Motor neuron (in vitro differentiated cells): ENCODE results near the gene PNLIPRP3. TPM values are rescaled to one million over a fixed set of nuclear protein-coding genes. Genes with fewer than 3 reads are reported as not detected.
A peak's percentile ranks its signal among the peaks of the same experiment; 100 is the strongest.
"Not testable (repeated sequence)": the region's sequence is repeated elsewhere in the genome, so short reads cannot be mapped to it uniquely, and the experiment has no call there.

ENCODE experiments used
- ATAC-seq, 8 experiments: fragments of 200-7000 bp; cut with Tn5 transposase; replicated peaks in 6 of 8; 2 replicates each; pipeline ENCODE4 v1.8.0; 2021; ENCODE audit warnings: mild to moderate bottlenecking in 8 of 8, moderate library complexity in 8 of 8
- H3K27ac ChIP-seq, 2 donors: fragments of 250-450 bp; sonication (Bioruptor Pico); 2 replicates each; pipeline ENCODE4 v1.9.0; 2021; ENCODE audit warnings: antibody characterized with exemption in 2 of 2, mild to moderate bottlenecking in 2 of 2, moderate library complexity in 1 of 2
- H3K4me1 ChIP-seq, 2 donors: fragments of 250-450 bp; sonication (Bioruptor Pico); replicated peaks in 1 of 2; 2 replicates each; pipeline ENCODE4 v1.6.1; 2021; ENCODE audit warnings: antibody characterized with exemption in 2 of 2, mild to moderate bottlenecking in 2 of 2, moderate library complexity in 1 of 2
- H3K4me3 ChIP-seq, 5 donors: fragments of 250-450 bp; sonication (Bioruptor Pico); 2 replicates each; pipeline ENCODE4 v1.9.0; 2021; ENCODE audit warnings: antibody characterized with exemption in 5 of 5, mild to moderate bottlenecking in 5 of 5, moderate library complexity in 4 of 5
- WGBS, 10 experiments: fragments of 450-650 bp; shearing (Covaris generic); methylation state at CpG; one replicate each; pipeline ENCODE4 v1.0.0; 2022; 5-methylcytosine and 5-hydroxymethylcytosine counted together
- in situ Hi-C, 9 experiments: fragments of 400-800 bp; cut with MboI; loops; one replicate each; pipeline ENCODE4 v1.15.0; 2021; ENCODE audit warnings: low sequenced_read_pairs in 9 of 9, low pct_unique_long_range_greater_than_20kb in 2 of 9; ENCODE audit not compliant: unreplicated experiment in 9 of 9
- total RNA-seq, 8 experiments: library from RNA; unstranded; fragments of 300-600 nt; gene quantifications; 2 replicates each; pipeline versions ENCODE4 v1.2.3 to v1.2.4, GENCODE V29; 2022

PNLIPRP3 gene
- total RNA-seq, result under 1 TPM in 2 of 8 experiments, not detected in 6; 0.31 to 0.57 TPM

GRCh38 chr10:116427671-116428070 is at the start of gene PNLIPRP3:
Gene PNLIPRP3 (plus strand): TSS chr10:116427847. CDS start chr10:116428013, 166 bp downstream.
- in situ Hi-C loops, result no loop called here

GRCh38 chr10:116382290-116382689 is 45.4 kb upstream of the PNLIPRP3 start:
- Histone ChIP-seq H3K4me1 (peaks cover 0 to 23% of the 10 kb centered on the region in 2 donors), H3K4me3 (no peak overlapping the region), H3K27ac (no peak overlapping the region)
- ATAC-seq, result no peak
- 60 to 96% (median 87%) methylated on average over 2 to 5 of the region's 5 CpGs; no CpG with 5 or more reads in 1 of the 10 experiments for WGBS, 10 experiments
- in situ Hi-C loops, result no loop called here

More at GRCh38 chr10:116427671-116428070, at the start of gene PNLIPRP3:
- no peaks in the 10 kb centered on the region for H3K4me1 ChIP-seq
- no peak within 1 kb of the TSS for H3K4me3 ChIP-seq
- H3K27ac ChIP-seq, result no peak within 1 kb of the TSS
- WGBS, 10 experiments, result 7 to 100% (median 83%) methylated on average over 1 to 2 of the region's 2 CpGs; no CpG with 5 or more reads in 1 of the 10 experiments
- no peak for ATAC-seq

DNA sequence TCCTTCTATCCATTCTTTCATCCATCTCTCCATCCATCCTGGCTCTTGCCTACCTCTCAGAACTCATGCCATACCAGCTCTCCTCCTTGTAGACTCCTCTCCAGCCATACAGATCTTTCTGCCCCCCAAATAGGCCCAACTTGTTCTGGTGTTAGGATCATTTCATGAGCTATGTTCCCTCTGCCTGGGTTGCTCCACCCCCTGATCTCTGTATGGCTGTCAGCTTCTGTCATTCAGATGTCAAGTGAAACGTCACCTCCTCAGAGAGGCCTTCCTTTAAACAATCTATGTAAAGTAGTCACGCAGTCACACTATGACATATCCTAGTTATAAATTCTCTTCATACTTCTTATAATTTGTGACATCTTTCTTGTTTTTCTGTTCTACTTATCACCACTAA is 42.3 kb upstream of the PNLIPRP3 start:
- WGBS, 10 experiments, result 50 to 100% (median 90%) methylated on average over 1 to 2 of the region's 2 CpGs; no CpG with 5 or more reads in 2 of the 10 experiments
- no peak for ATAC-seq
- Histone ChIP-seq H3K4me3 (no peak overlapping the region), H3K27ac (no peak overlapping the region), H3K4me1 (peaks cover 0 to 23% of the 10 kb centered on the region in 2 donors)
- in situ Hi-C loops, result no loop called here

DNA sequence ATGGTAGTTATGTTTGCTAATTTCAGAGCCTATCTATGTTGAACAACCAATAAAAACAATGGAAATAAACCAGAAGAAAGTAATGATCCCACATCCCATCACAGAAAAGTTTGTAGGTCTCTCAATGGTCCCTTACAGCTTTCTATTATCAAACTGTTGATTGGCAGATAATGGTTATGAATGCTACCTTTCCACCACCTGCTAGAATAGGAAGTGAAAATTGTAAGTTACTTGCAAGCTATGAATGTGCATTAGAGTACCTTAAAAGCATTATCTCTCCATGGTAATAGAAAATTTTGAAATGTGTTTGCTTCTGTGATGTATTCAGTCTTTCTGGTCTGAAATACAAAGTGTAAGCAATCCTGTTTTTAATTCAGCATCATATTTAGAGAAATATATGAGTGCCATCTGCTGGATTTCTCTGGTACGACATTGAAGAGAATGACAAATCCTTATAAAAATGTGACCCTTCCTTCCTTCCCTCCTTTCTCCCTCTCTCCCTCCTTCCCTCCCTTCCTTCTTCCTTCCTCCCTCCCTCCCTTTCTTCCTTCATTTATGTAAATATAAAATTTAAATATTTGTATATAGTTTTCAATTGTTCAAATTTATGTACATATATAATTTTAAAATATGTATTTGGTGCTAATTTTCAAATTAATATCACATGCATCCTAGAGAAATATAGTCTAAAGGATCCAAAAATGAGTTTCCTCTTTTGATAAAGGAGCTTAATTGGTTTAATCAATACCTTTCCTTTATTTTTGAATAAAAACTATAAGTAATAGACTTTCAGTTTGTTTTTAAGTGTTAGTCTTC is 41.4 kb upstream of the PNLIPRP3 start:
- peaks cover 0 to 23% of the 10 kb centered on the region in 2 donors for H3K4me1 ChIP-seq
- in situ Hi-C loops, result no loop called here
- H3K27ac ChIP-seq, result no peak overlapping the region
- WGBS, 10 experiments, result 0% methylated on average over 1 of the region's 1 CpG; no CpG with 5 or more reads in 4 of the 10 experiments
- peak in 1 of 8 experiments; percentile 30 for ATAC-seq
- H3K4me3 ChIP-seq, result no peak overlapping the region

GRCh38 chr10:116393246-116393831 is 34.3 kb upstream of the PNLIPRP3 start:
- H3K4me3 ChIP-seq, H3K27ac ChIP-seq, in situ Hi-C loops, ATAC-seq, H3K4me1 ChIP-seq: not testable (repeated sequence)
- WGBS, 10 experiments, result 93 to 100% (median 97%) methylated on average over 3 to 5 of the region's 43 CpGs; no CpG with 5 or more reads in 6 of the 10 experiments

- in situ Hi-C loops, result no loop called here
- no peak overlapping the region for H3K27ac ChIP-seq
Measured at GRCh38 chr10:116395223-116395985, 32.2 kb upstream of the PNLIPRP3 start.

DNA sequence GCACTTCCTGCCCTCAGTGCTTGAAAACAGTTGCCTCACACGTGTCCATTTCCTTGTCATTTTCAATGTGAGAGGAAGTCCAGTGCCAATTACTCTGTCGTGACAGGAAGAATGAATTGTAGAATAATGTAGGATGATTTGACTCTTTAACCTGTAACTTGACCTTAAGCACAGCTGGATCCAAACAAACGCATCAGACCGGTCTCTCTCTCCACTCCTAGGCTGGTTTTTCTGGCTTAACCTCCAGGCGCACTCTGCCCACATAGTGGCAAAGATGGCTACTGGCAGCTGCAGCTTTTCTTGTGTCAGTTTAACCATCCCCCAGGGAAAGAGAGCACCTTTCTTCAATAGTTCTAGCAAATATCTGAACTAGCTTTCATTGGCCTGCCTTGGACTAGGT is 29.4 kb upstream of the PNLIPRP3 start:
- no peak for ATAC-seq
- no peak overlapping the region for H3K27ac ChIP-seq
- H3K4me1 ChIP-seq, result no peaks in the 10 kb centered on the region
- in situ Hi-C loops, result no loop called here
- WGBS, 10 experiments, result 0 to 80% (median 56%) methylated on average over 1 to 4 of the region's 5 CpGs; no CpG with 5 or more reads in 1 of the 10 experiments
- no peak overlapping the region for H3K4me3 ChIP-seq

More at GRCh38 chr10:116395223-116395985, 32.2 kb upstream of the PNLIPRP3 start:
- 4 to 100% (median 76%) methylated on average over 1 to 10 of the region's 13 CpGs; no CpG with 5 or more reads in 1 of the 10 experiments for WGBS, 10 experiments
- ATAC-seq, result no peak
- Histone ChIP-seq H3K4me1 (no peaks in the 10 kb centered on the region), H3K4me3 (no peak overlapping the region)

- ATAC-seq, result no peak
- in situ Hi-C loops, result no loop called here
- 14 to 100% (median 90%) methylated on average over 1 to 3 of the region's 3 CpGs; no CpG with 5 or more reads in 1 of the 10 experiments for WGBS, 10 experiments
Measured at GRCh38 chr10:116402858-116403257, 24.8 kb upstream of the PNLIPRP3 start.

DNA sequence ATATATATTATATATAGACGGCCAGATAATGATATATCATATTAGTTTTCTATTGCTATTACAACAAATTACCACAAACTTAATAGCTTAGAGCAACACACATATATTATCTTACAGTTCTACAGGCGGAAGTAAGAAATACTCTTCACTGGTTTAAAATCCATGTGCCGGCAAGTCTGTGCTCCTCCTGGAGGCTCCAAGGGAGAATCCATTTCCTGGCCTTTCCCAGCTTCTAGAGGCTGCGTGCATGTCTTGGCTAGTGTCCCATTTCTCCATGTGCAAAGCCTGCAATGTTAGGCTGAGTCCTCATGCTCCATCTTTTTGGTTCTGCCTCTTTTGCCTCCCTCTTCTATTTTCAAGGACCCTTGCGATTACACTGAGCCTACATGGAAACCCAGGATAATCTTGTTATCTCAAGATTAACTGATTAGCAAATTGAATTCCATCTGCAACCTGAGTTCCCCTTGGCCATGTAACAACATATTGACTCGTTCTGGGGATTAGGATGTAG is 23.9 kb upstream of the PNLIPRP3 start:
- in situ Hi-C loops, result no loop called here
- H3K4me1 ChIP-seq, result peaks cover 0 to 2% of the 10 kb centered on the region in 2 donors
- H3K27ac ChIP-seq, result no peak overlapping the region
- no peak for ATAC-seq
- no peak overlapping the region for H3K4me3 ChIP-seq
- 0 to 98% (median 91%) methylated on average over 1 to 6 of the region's 6 CpGs; no CpG with 5 or more reads in 1 of the 10 experiments for WGBS, 10 experiments

More at GRCh38 chr10:116402858-116403257, 24.8 kb upstream of the PNLIPRP3 start:
- Histone ChIP-seq H3K4me1 (no peaks in the 10 kb centered on the region), H3K27ac (no peak overlapping the region), H3K4me3 (no peak overlapping the region)

DNA sequence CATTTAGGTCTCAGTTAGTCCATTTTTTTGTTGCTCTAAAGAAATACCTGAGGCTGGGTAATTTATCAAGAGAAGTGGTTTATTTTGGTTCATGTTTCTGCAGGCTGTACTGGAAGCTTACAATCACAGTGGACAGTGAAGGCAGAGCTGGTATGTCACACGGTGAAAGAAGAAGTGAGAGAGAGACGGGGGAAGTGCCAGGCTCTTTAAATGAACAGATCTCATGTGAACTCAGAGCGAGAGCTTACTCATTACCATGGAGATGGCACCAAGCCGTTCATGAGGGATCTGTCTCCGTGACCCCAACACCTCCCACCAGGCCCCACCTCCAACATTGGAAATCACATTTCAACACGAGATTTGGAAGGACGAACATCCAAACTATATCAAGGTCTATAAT is 18.9 kb upstream of the PNLIPRP3 start:
- ATAC-seq, result peak in 5 of 8 experiments; percentile 53 to 79 (median 61)
- no peak overlapping the region for H3K4me3 ChIP-seq
- no peak overlapping the region for H3K27ac ChIP-seq
- in situ Hi-C loops, result no loop called here
- WGBS, 10 experiments, result 15 to 80% (median 26%) methylated on average over 1 to 5 of the region's 7 CpGs; no CpG with 5 or more reads in 1 of the 10 experiments
- H3K4me1 ChIP-seq, result peaks cover 2 to 3% of the 10 kb centered on the region in 2 donors

- peaks cover 2 to 3% of the 10 kb centered on the region in 2 donors for H3K4me1 ChIP-seq
- in situ Hi-C loops, result no loop called here
- WGBS, 10 experiments, result 18 to 100% (median 91%) methylated on average over 2 to 5 of the region's 5 CpGs
- H3K27ac ChIP-seq, result no peak overlapping the region
- H3K4me3 ChIP-seq, result no peak overlapping the region
- ATAC-seq, result no peak
Measured at GRCh38 chr10:116410351-116410750, 17.3 kb upstream of the PNLIPRP3 start.

DNA sequence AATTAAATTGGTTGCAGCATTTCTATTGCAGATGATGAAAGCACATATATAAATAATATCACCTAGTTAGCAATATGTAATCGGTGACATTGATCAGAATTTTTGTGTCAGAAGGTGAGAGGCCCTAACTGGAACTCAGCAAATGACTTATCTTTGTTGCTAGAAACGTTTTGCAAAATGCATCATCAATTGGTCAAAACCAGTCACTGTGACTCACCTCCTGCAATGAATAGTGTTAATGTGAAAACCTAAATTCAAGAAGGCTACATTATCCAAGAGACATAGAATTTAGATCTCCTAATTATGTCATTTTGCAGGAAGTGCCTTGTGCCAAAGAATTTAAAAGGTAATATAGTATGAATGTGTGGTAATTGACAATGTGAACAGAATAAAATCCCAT is 9.8 kb upstream of the PNLIPRP3 start:
- Histone ChIP-seq H3K4me3 (no peak overlapping the region), H3K4me1 (peaks cover 7% of the 10 kb centered on the region in 2 donors), H3K27ac (no peak overlapping the region)
- WGBS, 10 experiments, result 0 to 100% (median 44%) methylated on average over 1 to 2 of the region's 2 CpGs; no CpG with 5 or more reads in 2 of the 10 experiments
- in situ Hi-C loops, result no loop called here
- ATAC-seq, result peak in 3 of 8 experiments; percentile 57 to 91 (median 87)
